NK-92 (cell line): ENCODE results near the gene GEMIN8.

Source experiments
- DNase-seq: peaks from one replicate; lab custom pipeline; 2025; ENCODE audit not compliant: unreplicated experiment; lab: John Stamatoyannopoulos, UW

GEMIN8 gene

DNA sequence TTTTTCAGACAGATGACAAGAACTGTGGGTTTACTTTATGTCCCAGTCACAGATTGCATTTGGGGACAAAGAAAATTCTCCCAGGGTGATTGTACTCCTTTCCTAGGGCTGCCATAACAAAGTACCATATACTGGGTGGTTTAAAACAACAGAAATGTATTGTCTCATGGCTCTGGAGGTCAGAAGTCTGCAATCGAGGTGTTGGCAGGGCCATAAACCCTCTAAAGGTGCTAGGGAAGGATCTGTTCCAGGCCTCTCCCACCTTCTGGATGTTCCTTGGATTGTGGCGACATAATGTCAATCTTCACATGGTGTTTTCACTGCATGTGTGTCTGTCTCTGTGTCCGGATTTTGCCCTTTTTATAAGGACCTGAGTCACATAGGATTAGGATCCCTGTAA is 12.3 kb downstream of the GEMIN8 start:
- no peak for DNase-seq

DNA sequence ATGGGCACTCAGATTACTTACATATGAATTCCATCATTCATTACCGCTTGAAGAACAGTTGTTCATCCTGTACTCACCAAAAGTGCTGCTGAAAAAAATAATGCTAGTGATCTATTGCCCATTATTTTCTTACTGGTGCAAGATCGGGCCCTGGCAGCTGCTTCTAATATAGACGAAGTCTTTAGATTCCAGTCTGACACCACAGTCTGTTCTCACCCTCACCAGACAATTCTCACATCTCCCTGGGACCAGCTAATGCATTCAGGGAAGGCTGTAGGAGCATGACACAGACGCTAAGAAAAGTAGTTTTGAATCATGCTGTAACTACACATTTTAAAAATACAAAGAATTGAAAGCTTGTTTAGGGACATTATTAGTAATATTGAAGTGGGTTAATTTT is 13.8 kb downstream of the GEMIN8 start:
- DNase-seq = no peak

DNA sequence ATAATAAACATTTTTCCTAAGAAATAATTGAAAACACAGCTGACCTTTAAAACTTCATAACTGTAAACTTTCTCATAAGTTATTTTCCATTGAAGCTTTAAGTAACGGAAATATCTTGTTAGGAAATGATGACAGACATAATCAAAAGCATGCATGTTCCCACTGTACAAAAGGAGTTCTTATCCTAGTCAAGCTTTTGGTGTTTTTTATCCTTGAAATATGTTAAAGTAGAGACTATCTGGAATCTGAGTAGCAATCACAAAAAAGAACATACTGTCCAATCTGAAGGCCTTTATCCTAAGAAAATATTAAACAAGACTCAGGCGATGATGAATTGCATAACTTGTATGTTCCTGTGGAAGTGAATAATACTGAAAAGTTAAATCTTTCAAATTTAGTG is 14.4 kb downstream of the GEMIN8 start:
- DNase-seq = no peak

DNA sequence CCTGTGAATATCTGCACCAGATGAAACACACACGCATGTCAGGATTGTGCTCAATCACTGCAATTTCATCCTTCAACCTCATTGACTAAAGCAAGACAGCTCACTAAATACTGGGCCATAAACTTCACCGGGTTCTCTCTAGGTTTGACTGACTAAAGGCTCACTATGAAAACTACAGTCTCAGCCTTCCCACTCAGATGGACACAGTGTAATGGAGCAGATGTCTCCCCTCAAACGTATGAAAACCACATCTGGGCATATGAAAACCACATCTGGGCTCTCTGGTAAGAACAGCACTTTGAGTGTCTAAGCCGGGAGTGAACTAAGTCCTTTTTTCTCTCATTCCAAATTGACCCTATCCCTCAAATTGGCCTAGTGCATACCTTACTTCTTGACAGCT is 15.2 kb downstream of the GEMIN8 start:
- DNase-seq = no peak

DNA sequence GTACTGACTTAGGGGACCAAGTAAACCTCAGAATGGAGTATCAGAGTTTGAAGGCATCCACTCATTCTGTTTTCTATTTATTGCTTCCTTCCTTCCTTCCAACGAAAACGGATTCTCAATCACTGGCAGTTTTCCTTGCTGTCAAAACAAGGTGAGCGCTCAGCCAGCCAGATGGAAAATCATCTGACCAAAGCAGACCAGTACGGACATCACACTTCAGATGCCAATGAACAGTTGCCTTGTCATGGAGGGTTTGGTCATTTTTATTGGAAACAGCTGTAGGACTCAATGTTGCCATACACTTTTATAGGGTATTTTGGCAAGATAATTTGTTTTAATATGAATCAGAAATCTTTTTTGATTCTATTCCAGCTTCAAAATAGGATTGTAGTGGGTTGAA is 16.6 kb downstream of the GEMIN8 start:
- DNase-seq = no peak

DNA sequence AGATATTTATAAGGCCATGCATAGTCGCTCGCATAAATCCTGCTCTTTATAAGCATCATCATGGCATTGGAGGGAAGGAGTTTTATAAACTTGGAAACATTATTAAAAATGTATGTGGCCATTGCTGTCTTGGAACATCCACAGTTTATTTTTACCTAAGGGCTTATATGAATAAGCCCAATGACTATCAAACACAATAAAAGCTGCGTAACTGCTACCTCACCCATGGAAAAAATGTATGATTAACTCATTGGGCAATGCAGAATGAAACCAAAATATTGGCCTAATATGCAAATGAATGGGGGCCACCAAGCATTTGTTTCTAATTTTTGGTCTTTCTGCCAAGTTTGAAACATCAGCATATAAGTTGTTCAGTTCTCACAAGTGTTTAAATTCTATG is 19.1 kb downstream of the GEMIN8 start:
- no peak for DNase-seq

DNA sequence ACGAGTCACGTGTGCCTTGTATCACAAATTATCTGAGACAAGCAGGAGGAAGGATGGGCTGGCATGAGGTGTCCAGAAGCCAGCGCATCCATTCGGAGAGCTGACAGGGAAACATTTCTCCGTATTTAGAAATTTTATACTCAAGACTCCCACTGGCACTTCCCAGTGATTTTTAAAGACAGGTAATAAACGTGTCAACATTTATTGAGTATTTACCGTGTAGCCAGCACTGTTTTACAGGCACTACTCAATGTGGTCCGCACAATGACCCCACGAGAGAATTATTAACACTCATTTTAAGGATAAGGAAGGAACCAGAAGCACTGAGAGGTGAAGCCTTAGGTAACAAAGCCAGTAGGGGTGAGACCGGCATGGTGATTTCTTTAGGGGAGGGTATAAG is 23.2 kb downstream of the GEMIN8 start:
- no peak for DNase-seq

DNA sequence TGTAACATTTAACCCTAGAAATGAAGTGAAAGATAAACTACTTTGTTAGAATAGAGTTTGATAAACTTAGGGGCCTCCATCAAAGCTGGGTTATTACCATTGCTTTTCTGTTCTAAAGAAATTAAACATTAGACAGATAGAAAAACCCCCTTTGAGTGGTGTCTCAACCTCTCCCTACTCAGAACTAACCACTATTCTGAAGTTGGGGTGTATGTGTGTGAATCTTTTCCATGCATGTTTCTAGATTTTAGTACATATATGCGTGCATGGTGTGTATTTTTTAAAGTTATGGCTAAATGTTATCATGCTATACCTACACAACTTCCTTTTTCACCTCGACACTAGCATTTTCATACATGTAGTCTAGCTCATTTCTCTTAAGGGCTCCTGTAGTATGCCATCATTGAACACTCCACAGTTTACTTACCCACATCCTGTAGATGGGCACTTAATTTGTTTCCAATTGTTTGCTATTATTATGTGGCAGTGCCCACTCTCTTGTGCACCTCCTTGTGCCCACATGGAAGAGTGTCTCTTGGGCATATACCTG is 25.7 kb downstream of the GEMIN8 start:
- no peak for DNase-seq

DNA sequence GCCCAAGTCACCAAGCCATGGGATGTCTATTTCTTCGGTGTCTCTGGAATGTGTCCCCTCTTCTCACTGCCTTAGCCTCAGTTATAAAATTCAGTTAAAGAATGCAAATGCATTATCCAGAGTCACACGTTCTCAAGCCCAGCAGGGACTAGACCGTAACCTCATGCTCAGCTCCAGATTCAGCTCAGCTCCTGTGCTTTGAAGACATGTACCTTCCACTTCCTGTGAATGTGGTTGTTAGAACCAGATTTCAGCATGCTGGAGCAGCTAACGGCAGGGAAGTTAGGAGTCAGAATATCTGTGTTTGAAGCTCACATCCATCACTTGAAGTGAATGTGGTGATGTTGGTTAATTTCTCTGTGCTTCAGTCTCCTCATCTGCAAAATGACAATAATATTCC is 26.7 kb downstream of the GEMIN8 start:
- DNase-seq = no peak

DNA sequence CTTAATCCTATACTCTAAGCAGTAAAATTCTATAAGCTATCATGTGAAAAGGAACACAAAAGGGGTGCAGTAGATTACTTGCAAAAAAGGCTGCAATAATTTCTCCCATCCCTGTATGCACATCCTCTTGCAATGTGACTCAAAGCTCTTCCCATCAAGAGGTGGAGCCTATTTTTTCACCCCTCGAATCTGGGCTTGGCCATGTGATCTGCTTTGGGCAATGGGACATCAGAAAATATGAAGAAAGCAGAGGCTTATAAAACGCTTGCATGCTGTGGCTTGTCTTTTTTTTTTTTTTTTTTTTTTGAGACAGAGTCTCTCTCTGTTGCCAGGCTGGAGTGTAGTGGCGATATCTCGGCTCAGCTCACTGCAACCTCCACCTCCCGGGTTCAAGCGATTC is 33.0 kb downstream of the GEMIN8 start:
- no peak for DNase-seq

DNA sequence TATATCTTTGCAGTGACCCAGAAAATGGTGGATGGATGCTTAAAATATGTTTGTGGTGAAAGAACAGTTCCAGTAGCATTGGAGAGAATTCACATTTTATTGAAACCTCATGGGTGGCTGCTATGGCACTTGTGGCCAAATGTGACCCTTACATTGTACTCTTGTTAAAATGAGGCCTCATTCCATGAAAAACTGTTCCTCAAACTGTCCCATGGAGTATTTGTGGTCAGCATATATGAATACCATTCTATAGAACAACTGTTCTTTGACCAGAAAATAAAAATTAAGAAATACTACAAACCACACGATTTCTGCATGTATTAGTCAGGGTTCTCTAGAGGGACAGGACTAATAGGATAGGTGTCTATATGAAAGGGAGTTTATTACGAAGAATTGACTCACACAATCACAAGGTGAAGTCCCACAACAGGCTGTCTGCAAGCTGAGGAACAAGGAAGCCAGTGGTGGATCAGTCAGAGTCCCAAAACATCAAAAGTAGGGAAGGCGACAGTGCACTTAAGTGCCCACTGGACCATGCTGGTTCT is 35.1 kb downstream of the GEMIN8 start:
- DNase-seq = no peak

DNA sequence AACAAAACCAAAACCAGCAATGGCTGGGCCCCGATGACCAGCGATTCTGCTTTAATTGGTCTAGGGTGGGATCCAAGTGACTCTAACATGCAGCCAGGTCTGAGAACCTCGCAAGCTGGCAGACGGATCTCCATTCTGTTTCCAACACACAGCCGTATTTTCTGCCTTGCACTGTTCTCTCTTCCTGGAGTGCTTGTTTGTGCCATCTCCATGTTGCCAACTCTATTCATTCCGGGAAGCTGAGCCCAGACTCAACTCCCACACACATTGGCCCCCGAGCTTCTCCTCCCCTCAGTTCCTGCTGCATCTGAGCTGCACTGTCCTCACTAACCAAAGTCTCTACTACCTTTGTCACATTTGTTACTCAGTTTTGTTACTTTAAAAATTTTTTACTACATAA is 35.6 kb downstream of the GEMIN8 start:
- no peak for DNase-seq

DNA sequence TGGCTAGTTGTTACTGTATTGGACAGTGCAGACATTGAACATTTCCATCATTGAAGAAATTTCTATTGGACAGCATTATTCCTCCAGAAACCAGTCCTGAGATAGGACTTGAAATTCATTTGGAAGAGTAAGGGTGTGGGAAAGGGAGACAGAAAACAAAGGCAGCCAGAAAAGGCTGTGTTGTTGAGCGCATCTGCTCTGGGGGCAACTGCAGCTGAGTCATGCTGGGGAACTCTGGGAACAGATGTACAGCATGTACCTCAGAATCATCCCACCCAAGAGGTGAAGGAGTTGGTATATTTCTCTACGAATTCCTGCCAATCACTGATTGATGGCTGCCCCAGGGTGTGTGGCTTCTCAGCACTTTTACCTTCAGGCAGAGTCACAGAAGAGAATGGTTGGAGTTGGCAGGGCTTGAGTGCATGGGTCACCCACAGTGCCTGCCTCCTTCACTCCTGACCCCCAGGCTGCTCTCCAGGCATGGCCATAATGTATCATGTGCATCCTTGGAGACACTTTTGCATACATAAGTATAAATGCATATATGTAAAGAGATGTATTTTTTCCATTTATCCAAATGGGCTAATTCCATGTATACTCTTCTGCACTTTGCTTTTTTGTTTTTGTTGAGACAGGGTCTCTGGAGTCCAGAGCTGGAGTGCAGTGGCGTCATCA is 39.4 kb downstream of the GEMIN8 start:
- no peak for DNase-seq

DNA sequence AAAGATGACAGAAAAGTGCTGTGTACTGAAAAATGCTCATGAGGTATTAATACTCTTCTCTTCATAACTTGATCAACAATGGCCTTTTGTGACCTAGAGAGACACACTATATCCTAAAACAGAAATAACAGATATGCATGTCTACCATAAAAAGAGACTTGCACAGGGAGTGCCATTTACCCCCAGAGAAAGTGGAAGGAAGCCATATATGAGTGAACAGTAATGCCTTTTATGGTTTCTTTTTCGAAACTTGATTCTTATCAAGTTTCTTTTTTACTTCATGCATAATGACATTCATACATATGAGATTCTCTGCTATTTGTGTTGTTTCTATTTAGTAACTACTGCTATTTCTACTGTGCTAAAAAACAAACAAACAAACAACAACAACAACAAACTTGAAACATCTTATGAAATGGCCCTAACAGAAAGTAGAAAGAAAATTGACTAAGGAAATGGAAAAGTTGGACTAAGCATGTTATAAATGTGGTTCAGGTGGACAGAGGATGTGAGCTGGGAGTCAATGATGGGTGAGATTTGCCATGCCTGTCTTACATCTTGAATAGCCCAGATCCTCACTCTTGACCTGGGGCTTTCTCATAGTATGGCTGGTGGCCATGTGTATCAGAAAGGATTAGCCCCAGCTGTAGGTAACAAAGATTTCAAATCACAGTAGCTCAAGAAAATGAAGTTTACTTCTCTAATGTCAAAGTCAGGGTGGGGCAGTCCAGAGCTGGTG is 43.8 kb downstream of the GEMIN8 start:
- DNase-seq = no peak

DNA sequence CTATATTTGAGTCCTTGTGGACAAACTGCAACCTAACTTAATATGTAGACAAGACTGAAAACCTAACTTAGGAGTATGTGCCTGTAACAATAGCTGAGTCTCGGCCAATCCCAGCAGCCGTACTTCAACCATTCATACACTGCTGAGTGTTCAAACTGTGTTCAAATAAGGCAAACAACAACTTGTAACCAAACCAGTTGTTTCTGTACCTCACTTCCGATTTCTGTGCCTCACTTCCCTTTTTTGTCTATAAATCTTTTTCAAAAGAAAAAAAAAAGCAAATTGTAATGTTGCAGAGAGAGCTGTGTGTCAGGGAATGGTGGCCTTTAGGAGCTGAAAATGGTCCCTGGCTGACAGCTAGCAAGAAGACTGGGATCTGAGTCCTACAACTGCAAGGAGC is 46.0 kb downstream of the GEMIN8 start:
- DNase-seq = no peak

DNA sequence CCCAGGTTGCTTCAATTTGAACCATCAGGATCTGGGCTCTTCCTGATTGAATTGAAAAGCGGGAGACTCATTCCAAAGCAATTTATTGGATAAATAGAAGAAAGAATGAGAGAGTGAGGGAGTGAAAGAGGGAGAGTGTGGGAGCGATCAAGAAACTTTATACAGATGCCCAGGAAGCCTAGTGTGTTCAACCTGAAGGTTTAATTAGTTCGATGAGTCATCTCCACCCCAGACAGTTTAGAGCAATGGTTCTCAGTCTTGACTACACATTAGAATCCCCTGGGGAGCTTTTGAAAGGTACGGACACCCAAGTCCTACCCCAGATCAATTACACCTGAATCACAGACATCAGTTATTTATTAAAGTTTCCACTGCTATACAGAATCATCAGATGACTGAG is 61.5 kb downstream of the GEMIN8 start:
- no peak for DNase-seq

DNA sequence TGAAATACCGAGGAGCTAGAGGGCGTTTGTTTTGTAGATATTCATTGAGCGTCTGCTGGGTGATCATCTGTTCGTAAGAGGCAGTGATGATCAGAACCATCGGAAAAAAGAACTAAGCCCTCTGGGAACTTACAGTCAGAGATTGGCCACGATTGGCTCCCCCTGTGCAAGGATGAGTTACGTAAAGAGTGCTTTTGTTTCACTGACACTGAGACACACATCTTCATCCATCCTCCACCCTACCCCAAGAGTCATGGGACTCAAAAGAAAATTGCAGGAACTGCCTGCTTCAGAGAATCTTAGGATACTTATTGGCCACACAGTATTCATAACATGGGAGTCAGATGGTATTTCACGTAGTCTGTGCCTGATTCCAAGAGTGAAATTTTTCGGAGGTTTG is 62.1 kb downstream of the GEMIN8 start:
- DNase-seq = no peak

DNA sequence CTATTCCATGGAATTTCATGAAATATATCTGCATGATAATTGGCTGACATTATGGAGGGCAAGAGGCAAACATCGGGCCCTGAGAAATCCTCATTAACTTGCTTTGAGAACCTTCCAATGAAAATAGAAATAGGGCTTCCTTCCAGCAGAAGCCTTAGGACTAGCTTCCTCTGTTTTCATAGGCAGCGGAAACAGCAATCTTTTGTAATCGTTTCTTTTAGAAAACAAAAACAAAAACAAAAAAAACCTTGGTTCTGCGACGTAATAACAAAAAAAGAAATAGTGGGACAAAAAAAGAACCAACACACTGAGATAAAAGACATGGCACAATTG is 62.9 kb downstream of the GEMIN8 start:
- no peak for DNase-seq

DNA sequence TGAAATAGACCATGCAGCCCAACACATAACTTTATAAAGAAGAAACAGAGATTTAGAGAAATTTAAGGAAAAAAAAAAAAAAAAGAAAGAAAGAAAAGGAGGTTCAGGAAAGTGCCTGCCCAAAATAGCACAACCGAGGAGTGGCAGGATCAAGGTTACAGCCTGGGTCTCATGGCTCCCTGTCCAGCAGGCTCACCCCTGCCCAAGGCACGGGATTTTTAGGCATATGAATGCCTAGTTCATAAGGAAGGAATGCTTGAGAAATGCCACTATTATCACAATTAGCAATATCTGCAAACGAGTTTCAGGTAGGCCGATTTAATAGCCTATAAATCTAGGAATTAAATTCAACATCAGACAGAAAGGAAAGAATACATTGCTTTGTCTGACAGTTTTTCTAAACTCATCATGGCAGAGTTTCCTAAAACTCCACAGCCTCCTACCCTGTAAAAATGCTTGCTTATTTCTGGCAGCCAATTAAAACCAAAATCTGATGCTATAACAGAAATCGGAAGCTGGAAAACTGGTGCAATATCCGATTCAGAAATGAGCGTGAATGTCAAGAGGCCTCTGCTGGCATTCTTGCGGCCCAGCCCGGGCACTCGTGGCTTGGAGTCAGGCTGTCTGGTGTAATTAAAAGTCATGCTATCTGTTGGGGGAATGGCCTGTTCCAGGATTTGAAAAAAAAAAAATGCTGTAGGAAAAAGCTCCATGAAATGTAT is 63.5 kb downstream of the GEMIN8 start:
- no peak for DNase-seq

DNA sequence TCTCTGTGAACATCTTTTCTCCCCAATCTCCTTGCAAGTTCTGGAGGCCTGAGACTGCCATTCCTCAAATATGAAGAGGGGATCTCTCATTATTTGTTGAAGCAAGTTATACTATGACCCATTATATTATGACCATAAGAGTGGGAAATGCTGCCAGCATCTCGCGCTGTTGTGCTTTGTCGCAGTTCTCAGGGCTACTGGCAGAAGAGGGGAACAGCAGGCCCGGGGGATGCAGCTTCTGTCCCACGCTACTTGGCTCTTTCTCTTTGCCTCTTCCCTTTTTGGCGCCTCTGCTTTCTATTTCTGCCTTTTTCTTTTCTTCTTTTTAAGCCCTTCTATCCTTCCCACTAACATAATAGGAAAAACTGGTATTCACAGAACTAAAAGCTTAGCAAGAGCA is 64.2 kb downstream of the GEMIN8 start:
- DNase-seq = no peak

DNA sequence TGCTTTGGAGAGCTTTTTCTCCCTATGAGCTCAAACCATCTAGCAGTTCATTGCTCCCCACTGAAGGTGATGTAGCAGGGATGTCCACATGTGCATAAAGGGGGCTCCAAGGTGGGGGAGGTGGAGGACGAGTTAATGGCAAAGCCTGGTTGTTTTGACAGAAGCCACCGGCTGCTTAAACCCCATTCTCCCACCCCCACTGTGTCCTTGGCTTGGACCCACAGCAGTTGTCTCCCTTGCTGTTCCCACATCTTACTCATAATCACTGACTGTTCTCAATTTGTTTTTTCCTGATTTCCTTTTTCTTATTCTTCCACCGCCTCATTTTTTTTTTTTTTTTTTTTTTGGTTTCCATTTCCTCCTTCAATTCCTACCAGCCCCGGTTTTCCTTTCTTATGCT is 72.7 kb downstream of the GEMIN8 start:
- DNase-seq = no peak
